ENCODE measurements around the gene ELOVL5.

DNA sequence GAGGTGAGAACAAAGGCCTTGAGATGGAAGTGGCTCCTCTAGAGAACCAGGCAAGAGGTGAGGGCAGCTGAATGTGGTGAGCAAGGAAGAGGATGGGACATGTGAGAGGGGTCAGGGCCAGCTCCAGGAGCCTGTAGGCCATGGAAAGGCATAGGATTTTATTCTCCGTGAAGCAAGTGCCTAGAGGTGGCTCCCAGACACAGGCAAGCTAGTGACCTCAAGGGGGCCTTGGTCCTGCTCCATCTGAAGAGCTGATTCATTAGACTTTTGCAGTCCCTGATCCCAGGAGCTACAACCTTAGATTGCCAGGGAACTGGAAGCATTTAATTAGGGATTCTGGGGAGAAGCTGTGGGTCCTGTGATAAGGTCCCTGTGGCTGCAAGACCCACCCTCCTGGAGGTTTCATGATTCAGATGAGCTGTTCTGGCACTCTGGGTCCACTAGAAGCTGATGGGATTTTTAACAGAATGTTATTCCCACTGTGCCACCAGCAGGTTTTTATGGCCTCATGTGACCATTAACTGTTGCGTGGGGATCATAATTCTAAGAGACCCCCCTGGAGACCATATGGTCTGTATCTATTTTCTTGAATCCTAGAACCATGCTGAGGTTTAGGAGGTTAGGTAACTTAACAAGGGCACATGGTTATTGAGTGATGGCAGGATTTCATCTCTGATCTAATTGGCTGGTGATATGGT, 90.5 kb downstream of the ELOVL5 start:
- no peak for TF ChIP-seq CTCF (IDR thresholded peaks at IDR 0.05; ENCODE audit: poor library complexity, severe bottlenecking)
- TF ChIP-seq EZH2 (IDR thresholded peaks at IDR 0.05; ENCODE audit: borderline replicate concordance, insufficient read depth, low read length, poor library complexity, severe bottlenecking), result no peak
- no peak for TF ChIP-seq EP300 (conservative IDR thresholded peaks at IDR 0.05; ENCODE audit: poor library complexity, severe bottlenecking)
- no peak for TF ChIP-seq POLR2AphosphoS5 (IDR thresholded peaks at IDR 0.05)
- no peak for TF ChIP-seq RAD21 (conservative IDR thresholded peaks at IDR 0.05)

All from neural cell (in vitro differentiated cells).